T-helper 2 cell (primary cell): ENCODE data around the gene SLC39A11.
"Not testable (repeated sequence)": the region's sequence is repeated elsewhere in the genome, so short reads cannot be mapped to it uniquely, and the experiment has no call there.

ENCODE experiments used
- DNase-seq, 5 experiments: peaks; one replicate each; pipeline versions ENCODE4 v3.0.0 to v3.0.0-alpha.2; 2012 to 2022

SLC39A11 gene

DNA sequence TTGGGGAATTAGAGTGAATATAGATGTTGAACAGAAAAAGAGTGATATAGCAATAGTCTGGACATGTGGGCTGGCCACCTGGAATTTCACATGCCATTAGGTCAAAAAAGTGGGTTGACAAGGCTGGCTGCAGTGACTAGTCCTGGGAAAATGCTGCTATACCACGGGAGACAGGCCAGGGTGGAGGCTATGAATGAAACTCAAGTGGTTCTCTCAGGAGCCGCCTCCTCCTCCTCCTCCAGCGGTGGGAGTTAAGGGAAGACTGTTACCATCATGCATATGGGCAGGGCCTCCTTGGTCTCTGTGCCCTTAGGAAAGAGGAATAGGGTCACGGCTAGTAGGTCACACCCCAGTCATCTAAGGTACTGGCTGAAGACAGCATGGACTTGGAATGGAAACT is 448.0 kb downstream of the SLC39A11 start:
- no peak for DNase-seq

DNA sequence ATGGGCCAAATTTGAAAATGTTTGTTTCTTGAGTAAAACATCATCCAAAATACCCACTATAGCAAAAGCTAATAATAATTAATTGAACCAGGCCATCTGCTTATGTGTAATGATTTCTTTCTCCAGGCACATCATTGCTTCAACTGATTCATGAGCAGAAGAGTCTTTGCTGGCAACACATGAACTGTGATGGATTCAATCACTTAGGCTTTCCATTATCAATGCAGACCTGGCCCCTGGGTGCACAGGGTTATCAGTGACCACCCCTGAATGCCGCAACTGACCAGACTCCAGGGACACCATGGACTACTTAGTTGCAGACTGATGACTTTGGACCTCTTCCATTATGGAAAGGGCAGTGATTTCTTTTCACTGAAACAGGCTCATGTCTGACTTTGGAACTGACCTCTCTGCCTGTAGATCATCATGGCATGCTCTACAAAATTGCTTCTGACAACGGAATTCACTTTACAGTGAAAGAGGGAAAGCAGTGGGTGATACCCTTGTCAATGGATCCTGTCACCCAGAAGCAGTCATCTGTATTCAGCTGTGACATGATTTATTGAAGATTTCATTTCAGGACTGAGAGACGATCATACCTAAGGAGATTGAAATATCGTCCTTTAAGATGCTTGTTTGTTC is 448.8 kb downstream of the SLC39A11 start:
- no peak for DNase-seq

DNA sequence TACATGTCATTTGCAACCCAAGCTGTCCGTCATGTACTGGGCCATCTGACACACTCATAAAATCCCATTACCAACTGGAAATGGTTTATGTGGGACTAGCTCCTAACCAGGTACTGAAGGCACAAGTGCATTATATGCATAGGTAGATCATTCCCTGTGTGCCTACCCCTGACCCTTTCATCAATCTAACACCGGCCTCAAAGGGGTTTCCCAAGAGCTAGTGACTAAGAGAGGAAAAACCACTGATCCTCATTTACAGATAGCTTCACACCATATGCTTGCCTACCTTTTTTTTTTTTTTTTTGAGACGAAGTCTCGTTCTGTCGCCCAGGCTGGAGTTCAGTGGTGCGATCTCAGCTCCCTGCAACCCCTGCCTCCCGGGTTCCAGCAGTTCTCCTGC is 449.8 kb downstream of the SLC39A11 start:
- DNase-seq: no peak

DNA sequence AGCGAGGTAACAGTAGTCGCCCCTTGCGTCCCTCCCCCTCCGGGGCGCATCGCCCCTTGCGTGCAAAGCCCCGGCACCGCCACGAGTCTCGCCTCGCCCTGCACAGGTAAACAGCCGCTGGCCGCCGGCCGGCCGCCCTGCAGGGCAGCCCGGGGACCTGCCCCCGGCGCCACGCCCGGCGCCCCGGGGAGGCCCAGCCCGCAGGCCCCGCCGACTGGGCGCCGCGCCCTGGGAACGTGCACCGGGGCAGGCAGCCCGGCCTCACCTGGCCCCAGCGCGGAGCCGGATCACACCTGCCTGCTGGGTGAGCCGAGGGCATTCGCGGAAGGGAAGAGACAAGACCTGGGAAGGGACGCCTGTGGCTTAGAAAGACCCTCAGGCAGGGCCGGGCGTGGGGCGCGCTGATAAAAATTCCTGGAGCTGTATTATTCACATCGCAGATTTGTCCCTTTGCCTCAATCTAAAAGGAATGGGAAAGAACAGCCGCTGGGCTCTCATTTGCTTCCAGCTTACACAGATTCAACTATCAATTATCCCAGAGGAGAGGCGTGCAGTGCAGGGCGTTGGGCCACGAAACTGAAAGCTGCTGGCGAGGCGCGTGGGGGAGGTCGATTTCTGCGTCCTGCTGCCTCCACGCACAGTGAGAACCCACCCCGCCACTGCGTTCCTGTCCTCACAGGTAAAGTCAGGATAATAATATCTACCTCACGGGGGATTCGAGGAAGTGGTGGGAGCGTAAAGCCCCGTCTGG is 451.9 kb downstream of the SLC39A11 start:
- no peak for DNase-seq

DNA sequence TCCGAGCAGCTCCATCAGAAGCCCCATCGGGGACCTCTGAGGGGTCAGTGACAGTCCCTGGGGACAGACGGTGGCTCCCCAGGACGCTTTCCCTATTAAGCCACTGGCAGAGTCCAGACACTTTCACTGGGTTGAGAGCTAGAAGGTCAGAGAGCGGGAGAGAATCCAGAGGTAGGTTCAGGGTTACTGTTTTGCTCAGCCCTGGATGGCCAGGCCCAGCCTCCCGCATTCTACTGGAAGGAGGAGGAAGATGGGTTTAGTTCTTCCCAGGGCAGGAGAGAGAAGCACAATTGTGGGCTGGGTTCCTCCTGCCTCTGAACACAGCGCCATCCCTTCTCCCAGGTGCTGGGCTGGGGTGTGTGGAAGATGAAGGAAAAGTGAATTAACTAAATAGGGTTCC is 452.8 kb downstream of the SLC39A11 start:
- DNase-seq: no peak

DNA sequence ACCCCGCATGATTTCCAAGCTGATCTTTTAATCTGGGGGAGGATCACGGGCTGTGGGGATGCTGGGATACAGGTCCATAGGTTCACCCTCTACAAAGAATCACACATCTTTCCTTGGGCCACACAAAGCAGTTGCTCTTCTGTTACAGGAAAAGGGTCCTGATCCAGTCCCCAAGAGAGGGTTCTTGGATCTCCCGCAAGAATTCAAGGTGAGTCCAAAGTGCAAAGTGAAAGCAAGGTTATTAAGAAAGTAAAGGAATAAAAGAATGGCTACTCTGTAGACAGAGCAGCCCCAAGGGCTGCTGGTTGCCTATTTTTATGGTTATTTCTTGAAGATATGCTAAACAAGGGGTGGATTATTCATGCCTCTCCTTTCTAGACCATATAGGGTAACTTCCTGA is 453.6 kb downstream of the SLC39A11 start:
- not testable (repeated sequence) for DNase-seq

DNA sequence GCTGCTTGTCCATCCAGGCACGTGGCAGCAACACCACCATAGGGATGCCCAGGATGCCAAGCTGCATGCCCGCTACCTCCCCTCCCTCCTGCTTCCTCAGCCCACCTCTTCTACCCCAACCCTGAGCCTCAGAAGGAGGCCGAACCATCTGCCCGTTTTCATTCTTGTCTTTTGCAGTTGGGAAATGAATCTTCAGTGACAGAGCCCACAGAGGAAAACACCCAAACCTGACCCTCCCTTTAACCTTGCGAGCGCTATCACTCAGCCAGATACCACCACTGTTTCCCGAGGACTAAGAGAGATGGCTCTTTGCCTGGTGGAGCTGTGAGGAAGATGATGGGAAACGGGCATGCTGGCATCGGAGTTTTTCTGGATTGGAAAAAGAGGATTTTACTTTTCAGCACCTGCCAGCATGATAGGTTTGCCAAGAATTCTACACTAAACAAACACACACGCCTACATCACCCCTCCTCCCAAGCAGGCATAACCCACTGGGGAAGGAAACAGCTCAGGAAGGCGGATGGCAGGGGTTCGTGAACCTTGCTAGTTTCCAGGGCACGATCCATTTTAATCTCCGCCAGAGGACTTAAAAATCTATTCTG is 457.4 kb downstream of the SLC39A11 start:
- peak in 1 of 5 experiments; percentile 52 for DNase-seq

DNA sequence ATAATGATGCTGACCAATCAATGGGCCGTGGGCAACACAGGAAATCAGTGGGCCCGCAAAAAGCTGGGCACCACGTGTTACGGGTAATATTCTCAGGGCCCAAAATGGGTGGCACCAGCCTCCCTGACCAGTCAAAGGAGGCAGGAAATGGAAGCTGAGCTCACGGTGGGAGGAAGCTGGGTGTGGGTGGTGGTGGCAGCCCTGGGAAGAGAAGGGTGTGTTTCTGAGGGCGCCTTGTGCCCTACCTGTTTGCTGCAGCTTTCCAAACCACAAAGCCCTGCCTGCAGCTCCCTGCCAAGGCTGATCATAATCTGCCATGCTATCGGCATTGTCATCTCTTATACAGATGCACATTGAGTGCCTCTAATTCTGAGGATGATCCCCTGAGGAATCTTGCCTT is 457.9 kb downstream of the SLC39A11 start:
- peak in 1 of 5 experiments; percentile 73 for DNase-seq

DNA sequence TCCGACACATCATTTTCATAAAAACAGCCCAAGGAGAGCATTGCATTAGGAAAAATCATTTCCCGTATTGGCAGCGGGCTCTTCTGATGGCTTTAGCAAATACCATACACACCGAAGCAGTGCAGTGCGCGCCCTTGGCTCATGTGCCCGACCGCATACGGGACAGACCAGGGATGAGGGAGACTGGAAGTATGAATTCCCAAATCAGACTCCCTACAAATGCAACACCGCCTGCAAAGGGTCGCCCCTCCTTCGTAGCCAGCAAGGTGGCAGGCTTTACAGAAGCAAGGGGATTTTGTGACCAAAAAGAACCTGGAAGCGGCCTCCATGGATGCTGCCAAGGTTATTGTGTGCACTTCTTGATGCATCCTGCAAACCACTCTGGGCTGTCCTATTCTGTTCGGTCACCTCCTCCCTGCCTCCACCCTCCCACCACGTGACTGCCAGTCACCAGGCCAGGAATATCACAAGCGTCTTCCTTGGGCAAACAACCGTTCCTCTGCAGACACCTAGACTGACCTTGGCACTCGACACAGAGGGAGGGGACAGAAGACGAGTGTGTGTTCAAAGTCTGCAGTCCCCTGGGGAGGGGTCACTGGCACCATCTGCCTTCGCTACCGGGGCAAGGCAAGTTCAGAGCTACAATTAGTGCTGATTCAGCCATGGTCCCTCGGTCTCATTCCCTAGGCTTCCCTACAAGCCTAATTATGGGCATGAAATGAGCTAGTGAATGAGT is 460.4 kb downstream of the SLC39A11 start:
- DNase-seq: no peak

DNA sequence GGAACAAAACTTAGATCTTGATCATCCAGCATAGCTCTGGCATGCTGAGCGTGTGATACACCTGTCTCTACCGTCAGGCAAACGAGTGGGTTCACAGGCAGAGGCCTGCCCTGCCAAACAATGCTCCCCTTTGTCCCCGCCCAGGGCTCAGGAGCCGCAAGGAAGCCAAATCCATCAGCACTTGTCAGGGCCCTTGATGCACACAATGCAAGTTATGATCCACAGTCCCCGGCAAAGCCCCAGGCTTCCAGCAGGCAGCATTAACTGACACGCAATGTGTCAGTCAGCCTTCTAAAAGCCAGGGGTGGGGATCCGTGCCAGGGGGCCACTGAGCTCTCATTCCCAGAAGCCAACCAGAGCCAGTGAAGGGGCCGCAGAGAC is 460.9 kb downstream of the SLC39A11 start:
- no peak for DNase-seq

DNA sequence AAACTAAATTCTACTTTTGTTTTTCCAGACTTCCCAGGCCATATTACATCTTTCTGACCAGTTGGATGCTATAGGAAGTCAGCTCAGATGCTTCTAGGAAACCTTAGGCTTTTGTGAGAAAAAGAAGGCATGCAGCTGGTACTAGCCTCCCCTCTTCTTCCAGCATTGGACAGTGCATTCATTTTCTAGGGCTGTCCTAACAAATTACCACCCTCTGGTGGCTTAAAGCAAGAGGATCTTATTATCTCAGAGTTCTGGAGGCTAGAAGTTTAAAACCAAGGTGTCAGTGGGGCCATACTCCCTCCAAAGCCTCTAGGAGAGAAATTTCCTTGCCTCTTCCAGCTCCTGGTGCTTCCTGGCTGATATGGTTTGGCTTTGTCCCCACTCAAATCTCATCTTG is 467.8 kb downstream of the SLC39A11 start:
- no peak for DNase-seq

DNA sequence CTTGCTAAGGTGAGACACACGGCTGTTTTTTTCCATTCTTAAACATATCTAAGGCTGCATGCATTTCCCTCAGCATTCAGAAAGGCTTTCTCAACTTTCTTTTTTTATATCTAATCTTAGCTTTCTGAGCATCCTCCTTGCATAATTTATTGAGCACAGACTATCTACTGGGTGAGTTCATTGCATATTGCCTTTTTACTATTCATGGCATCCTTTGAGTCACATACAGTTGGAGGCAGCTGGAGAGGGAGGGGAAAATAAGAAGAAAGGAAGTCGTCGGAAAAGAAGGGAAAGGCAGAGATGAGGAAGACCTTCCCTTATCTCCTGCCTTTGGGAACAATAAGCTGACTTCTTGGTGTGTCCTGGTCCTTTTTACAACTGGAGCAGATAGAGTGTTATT is 468.3 kb downstream of the SLC39A11 start:
- no peak for DNase-seq

DNA sequence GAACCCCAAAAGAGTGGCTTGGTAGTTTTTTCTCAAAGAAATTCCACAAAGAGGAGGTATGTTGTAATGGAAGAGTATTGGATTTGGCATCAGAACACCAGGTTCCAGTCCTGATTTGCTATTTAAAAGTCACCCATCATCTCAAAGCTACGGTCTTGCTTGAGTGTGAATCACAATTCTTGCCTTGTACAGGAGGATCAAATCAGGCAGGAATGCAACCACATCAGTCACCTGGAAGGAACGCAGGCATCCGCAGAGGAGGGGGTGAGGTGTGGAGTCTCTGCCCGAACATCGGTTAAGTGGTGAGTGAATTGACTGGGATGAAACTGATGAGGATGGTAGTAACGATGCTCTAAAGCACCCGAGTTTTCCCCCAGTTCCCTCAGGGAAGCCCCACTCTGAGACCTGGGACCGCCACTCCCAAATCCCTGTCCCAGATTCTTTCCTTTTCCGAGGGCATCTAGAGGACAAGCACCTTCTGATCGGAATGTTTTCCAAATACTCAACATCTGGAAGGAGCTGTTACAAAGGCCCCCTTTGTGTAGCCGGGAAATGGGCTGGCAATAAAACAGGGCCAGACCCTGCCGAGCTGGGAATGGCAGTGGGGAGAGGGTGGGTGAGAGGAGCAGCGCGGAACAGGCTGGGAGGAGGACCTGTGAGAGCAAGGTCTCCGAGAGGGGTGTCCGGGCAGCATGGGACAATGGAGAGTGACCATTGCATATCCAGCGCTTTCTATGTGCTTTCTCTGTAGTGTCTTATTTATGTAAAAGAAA is 469.6 kb downstream of the SLC39A11 start:
- no peak for DNase-seq

DNA sequence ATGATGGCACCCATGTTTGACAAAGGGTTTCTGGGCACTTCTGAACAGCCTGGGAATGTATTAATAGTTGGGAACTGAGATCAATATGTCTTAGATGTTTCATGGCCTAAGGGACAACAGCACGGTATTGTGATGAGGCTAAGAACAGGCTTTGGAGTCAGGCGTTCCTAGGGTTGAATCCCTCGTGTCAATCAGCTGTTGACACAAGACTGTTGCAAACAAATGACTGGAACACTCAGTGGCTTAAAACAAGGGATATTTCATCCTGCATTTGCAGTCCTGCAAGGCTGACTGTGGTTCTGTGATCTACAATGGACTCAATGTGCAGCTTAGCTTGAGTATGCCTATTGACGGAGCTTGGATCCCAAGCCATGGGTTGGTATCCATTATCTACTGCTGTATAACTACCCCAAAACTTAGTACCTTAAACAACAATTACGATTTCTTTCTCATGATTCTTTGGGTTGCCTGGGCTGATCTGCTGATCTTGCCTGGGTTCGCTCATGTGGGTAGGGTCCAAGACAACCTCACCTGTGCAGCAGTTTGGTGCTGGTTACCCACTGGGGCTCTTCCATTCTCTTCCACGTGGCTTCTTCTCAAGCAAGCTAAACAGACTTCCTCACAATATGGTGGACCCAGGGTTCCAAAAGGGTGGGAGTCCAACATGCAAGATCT is 472.4 kb downstream of the SLC39A11 start:
- DNase-seq: no peak

DNA sequence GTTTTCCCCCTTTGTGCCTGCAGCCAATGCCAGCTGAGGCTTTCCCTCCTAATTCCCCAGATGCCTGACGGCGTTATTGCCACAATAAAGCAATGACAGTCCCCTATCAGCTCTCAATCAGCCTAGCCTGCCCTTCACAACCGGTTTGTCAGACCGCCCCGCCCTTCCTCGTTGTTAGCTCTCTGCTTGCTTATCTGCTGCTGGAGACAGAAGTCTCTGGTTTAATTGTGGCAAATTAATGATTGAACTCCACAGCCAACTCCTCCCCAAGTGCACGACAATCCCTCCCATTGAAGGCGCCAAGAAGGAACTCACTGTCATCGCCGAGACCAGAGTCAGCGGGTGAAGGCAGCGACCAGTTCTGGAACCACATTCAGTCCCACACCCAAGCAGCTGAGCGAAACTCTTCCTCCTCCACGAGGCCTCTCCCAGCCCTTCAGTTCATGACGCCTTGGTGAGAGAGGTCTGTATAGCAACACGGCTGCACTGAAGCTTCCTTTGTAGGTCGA is 474.4 kb downstream of the SLC39A11 start:
- peak; percentile 5 to 84 (median 17) for DNase-seq

DNA sequence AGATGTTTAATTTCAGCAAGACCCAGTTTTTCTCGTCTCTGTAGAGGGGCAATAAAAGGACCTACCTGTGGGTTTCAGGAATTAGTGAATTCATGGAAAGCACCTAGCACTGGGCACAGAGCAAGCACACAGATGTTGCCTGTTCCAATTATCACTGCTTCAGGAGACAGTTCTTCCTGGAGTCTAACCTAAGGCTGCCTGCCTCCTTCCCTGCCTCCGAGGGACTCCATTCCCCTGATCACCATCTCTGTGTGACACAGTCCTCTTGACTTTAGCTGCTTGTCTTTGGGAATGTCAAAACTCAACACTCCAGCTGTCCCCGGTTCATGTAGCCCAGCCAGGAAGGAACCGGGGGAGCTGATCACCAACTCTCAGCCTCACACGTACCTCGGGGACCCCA is 474.9 kb downstream of the SLC39A11 start:
- DNase-seq: peak in 1 of 5 experiments; percentile 0

DNA sequence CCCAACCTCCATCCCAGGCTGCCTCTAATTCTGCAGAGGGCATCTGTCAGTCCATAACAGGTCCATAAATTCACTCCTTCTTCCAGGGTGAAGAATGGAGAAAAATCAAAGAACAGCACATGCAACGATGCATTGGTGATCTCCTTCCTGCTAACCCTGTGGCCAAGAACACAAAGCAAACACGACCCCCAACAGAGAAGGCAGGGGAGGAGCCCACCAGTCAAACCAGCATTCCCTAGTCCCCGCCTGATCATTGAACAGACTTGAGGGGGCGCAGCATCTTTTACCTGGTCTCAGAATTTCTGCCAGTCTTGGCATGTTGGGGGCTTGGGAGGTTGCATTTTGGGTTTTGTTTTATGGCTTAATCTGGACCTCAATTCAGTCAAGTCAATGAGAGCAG is 476.0 kb downstream of the SLC39A11 start:
- no peak for DNase-seq

DNA sequence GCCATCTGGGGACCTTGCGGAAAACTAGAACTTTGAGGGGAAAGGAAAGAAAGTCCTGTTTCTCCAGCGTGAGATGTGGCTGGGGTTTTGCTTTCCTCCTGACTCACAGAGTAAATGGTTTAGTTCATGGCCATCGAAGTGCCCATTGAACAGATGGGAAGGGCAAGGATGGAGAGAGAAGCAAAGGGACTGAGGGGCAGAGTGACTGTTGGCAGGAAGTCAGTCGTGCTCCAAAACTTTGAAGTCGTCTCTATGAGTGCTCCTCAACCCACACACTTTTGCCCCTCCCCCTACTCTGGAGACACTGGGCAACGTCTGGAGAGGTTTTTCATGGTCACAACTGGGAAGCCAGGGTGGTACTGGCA is 476.9 kb downstream of the SLC39A11 start:
- DNase-seq: no peak

DNA sequence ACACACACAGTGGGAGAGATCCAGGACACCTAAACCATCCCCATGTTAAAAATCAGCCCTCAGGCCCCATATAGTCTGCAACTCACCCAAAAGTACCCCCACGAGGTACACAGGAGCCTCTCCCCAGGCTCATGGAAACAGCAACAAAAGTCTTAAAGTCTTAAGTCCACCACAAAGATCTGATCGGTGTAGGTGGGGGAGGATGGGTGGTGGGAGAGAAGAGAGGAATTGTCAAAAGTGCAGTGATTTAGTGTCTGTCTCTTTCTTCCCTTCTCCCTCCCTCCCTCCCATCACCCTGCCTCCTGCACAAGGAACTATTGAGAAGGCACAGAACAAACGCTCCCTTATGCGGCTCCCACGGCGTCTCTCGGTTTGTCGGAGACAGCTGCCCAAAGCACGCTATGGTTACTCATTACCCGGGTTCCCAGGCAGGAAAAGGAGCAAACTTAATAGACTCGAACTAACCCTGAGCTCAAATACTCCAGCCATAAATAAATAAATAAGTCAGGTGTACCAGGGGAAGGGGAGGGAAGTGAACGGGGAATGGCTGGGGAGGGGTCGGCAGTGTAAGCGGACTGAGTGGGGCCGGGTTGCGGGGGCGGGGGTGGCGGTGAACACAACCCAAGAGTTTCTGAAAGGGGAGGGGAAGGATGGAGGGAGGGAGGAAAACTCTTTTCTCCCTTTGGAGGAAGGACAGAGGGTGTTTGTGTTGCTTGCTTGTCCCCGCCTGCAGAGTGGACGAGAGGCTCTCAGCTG is 477.4 kb downstream of the SLC39A11 start:
- no peak for DNase-seq

DNA sequence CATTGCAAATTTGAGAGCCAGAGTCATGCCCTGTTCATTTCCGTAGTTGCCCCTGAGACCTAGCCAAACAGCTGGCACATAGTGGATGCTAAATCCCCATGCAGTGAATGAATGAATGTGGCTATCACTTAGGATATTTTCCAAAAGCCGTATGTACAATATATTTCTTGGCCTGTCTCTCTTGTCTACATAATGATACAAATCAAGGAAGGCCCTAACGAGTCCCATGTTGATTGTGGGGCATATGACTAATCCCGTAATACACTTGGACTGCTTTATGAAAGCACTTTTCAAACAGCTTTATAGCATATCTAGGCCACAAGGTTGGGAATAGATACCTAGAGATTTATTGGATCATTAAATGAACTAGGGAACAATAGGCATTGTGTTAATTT is 478.0 kb downstream of the SLC39A11 start:
- no peak for DNase-seq

DNA sequence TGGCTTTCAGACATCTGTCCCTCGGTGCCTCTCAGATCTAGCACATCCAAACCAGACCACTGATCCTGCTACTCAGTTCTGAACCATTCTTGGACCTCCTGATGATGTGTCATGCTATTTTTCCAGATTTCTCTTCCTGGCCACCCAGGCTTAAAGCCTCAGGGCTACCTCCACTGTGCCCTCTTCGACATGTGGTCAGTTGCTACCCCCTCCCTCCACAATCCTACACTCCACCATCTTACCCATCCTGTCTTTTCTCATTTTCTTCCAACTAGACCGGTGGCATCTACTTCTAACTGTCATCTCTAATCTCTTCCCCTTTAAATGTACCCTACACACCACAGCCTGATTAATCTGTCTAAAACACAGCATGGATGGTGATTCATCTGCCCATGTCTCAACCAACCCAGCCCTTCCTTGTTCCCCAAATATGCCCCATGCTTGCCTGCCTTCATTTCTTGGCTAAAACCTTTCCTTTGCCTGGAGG is 478.6 kb downstream of the SLC39A11 start:
- DNase-seq: no peak
